K562 (cell line): Measurements from ENCODE around the gene PSD4. TPM values are rescaled to one million over a fixed set of nuclear protein-coding genes. Genes with fewer than 3 reads are reported as not detected.

Source experiments
- CREBBP ChIP-seq: IDR thresholded peaks from one replicate; pipeline ENCODE4 v1.6.1; 2012; ENCODE audit warnings: low read depth, mild to moderate bottlenecking, control low read depth, inconsistent platforms, low read length
- CTCFL ChIP-seq: IDR thresholded peaks from 2 replicates; pipeline ENCODE4 v1.6.1; 2011; ENCODE audit warnings: borderline replicate concordance, low read depth, mild to moderate bottlenecking, moderate library complexity, low read length; ENCODE audit not compliant: insufficient read depth, poor library complexity, severe bottlenecking
- HMGN3 ChIP-seq: IDR thresholded peaks from 2 replicates; pipeline ENCODE4 v1.6.1; 2011; ENCODE audit warnings: borderline replicate concordance, low read depth, mild to moderate bottlenecking, mixed read lengths, low read length; ENCODE audit not compliant: insufficient read length; ENCODE audit errors: extremely low read depth
- SMAD2 ChIP-seq: fragments of 150-350 bp; IDR thresholded peaks from 2 replicates; pipeline ENCODE4 v1.6.1; 2014; ENCODE audit warnings: low read depth, mild to moderate bottlenecking, low read length
- SMAD4 ChIP-seq: fragments of 250-450 bp; sonication (Bioruptor Pico); conservative IDR thresholded peaks from 2 replicates; pipeline ENCODE4 v1.8.0; 2021; ENCODE audit warnings: inconsistent platforms, mild to moderate bottlenecking, moderate library complexity
- SOX6 ChIP-seq: fragments of 450-650 bp; IDR thresholded peaks from 2 replicates; pipeline ENCODE4 v1.6.1; 2014; ENCODE audit warnings: mild to moderate bottlenecking
- SP2 ChIP-seq: IDR thresholded peaks from 2 replicates; pipeline ENCODE4 v1.6.1; 2011; ENCODE audit warnings: mild to moderate bottlenecking, low read depth, low read length, moderate library complexity; ENCODE audit not compliant: poor library complexity, severe bottlenecking; ENCODE audit errors: extremely low read depth
- ZNF324 ChIP-seq: fragments of 250-450 bp; sonication (Bioruptor Pico); IDR thresholded peaks from 2 replicates; pipeline ENCODE4 v1.4.0; 2020; ENCODE audit warnings: mild to moderate bottlenecking
- ZNF561 ChIP-seq: fragments of 450-650 bp; formaldehyde crosslinking; conservative IDR thresholded peaks from 2 replicates; pipeline ENCODE4 v1.4.0; 2020; ENCODE audit warnings: mild to moderate bottlenecking, moderate library complexity
- polyA plus RNA-seq, 8 experiments: library from polyadenylated mRNA; depleted of rRNA in 4 of 8; stranded (reverse) in 5 of 8; unstranded in 3 of 8; fragments of >200 nt; fragmentation: Nextera tagmentation in 2 of 8; fragmentation: Illumina TruSeq in 1 of 8; extraction: Ambion mirVana in 2 of 8; extraction: Trizol in 1 of 8; gene quantifications; 2 replicates each; pipeline versions ENCODE4 v1.2.1 to v1.2.3, GENCODE V29; 2011 to 2014; ENCODE audit warnings: inconsistent platforms in 1 of 8, missing spikeins in 1 of 8
- total RNA-seq, 7 experiments: library from RNA; depleted of rRNA in 6 of 7; stranded (reverse); fragments of >200 nt in 6 of 7; fragmentation: Illumina TruSeq in 2 of 7; extraction: Trizol in 2 of 7; gene quantifications; 2 replicates each; pipeline versions ENCODE4 v1.2.1 to v1.2.3, GENCODE V29; 2011 to 2021; ENCODE audit warnings: low replicate concordance in 1 of 7
- TF ChIP-seq, protein P1 (sequence below), 2 experiments: fragments of 250-450 bp in 1 of 2; fragments of 450-650 bp in 1 of 2; sonication (Bioruptor Pico) in 1 of 2; IDR thresholded peaks; 2 replicates each; pipeline versions ENCODE4 v1.6.1 to v1.8.0; 2016 to 2021; ENCODE audit warnings: mild to moderate bottlenecking in 2 of 2, moderate library complexity in 2 of 2, missing compliant biosample characterization in 1 of 2, missing genetic modification characterization in 1 of 2

Gene PSD4
- total and polyA plus RNA-seq, 9 of the 15 experiments (the other 6 are each of a cell fraction or from before 2014, with no cell fraction given): 0.46 to 54.0 (median 20.8) TPM

GRCh38 chr2:113162173-113162572, 11.6 kb upstream of the PSD4 start (continued):
- TF ChIP-seq, protein P1, sequence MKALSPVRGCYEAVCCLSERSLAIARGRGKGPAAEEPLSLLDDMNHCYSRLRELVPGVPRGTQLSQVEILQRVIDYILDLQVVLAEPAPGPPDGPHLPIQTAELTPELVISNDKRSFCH (CRISPR knock-in tag; IDR thresholded peaks at IDR 0.05): no peak
- TF ChIP-seq, protein P1 (tag; IDR thresholded peaks at IDR 0.05): no peak
- TF ChIP-seq SMAD2: no peak
- no peak for TF ChIP-seq SMAD4 (CRISPR knock-in tag)
- no peak for TF ChIP-seq ZNF324
- TF ChIP-seq CTCFL: no peak
- no peak for TF ChIP-seq CREBBP
- no peak for TF ChIP-seq ZNF561 (CRISPR knock-in tag)
- no peak for TF ChIP-seq HMGN3
- no peak for TF ChIP-seq SOX6
- TF ChIP-seq SP2: no peak
